Amniotic stem cell (primary cell): ENCODE results near the gene SERINC5.
"Not testable (repeated sequence)": the region's sequence is repeated elsewhere in the genome, so short reads cannot be mapped to it uniquely, and the experiment has no call there.

Experiments used
- DNase-seq: peaks from one replicate; lab custom pipeline; 2025; lab: John Stamatoyannopoulos, UW

SERINC5 gene

DNA sequence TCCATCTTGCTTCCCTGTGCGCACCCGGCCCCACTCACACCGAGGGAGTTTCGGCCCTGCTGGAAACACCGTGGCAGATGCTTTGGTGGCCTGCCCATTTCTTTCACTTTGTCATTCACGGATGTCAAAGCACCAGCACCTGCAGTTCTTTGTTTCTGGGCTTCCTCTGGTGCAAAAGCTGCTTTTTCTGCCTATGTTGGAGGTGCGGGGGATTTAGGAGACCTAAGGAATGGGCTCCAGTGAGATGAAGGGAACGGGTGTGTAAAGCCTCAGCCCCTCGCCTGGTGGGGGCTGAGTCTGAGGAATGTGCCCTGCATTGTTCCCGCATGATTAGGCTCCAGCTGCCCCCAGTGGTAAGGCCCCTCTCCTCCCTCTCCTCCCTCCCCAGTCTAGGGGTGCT, 158.4 kb downstream of the SERINC5 start:
- no peak for DNase-seq

DNA sequence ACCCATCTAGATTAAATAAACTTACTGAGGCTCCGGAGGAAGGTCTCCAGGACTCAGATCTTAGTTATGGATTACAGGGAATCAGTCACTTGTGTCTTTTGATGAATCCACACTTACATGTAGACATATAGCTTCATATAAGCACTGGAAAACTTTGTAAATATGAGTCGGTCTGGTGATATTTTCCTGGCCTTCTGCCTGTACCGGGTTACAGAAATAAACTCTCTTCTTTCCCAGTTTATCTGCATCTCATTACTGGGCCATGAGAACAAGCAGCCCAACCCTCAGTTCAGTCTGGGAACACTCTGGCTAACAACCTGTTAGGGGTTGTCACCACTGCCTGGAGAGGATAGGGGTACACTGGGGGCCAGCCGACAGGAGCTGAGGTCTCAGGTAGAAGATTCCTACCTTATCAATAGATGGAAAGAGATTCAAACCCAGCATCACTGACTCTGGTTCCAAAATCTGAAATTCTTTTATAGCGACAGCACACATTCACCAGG, 161.6 kb downstream of the SERINC5 start:
- no peak for DNase-seq

DNA sequence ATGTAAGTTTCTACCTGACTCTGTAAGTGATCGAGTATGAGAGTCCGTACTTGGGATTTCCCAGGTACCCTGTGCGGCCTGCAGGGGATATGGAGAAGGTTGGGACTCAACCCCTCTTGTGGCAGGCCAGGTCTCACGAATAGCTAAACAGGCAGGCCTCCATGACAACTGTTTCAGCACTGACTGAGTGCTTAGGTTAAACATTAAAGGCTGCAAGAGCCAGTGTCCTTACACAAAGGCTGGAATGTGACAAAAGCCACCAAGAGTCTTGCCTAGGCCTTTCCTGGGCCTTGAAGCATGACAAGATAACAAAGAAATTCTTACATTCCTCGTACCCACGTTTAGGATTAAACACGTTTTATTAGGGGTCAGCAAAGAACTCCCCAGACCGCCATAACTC, 162.1 kb downstream of the SERINC5 start:
- no peak for DNase-seq

DNA sequence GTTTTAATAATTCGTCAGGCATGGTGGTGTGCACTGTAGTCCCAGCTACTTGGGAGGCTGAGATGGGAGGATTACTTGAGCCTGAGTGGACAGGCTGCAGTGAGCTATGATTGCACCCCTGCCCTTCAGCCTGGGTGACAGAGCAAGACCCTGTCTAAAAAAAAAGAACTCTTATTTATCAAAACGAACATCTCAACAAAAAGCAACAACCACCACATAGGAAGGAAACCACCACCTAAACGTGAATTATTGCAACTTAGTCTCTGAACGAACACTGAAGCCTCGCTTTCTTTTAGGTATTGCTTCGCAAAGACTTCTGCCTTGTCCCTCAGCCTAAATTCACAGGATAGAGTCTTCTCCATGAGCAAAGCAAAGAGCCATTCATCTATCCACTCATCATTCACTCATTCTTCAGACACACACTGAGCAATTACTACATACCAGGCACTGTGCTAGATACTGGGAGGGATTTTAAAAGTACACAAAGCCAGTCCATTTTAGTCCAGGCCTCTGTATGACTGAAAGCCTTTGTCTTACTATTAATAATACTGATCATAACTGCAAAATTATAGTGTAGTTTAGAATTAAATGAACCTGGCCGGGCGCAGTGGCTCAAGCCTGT, 163.3 kb downstream of the SERINC5 start:
- no peak for DNase-seq

DNA sequence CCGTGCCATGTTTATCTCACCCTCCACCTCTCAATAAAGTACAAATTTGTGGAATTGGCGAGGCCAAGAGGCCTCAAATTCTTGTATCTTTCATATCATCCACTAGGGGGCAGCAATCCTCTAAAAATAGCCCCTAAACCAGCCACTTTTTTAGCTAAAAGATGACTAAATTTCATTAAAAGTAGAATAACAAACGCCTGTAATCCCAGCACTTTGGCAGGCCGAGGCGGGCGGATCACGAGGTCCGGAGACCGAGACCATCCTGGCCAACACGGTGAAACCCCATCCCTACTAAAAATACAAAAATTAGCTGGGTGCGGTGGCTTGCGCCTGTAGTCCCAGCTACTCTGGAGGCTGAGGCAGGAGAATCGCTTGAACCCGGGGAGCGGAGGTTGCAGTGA, 164.1 kb downstream of the SERINC5 start:
- not testable (repeated sequence) for DNase-seq

DNA sequence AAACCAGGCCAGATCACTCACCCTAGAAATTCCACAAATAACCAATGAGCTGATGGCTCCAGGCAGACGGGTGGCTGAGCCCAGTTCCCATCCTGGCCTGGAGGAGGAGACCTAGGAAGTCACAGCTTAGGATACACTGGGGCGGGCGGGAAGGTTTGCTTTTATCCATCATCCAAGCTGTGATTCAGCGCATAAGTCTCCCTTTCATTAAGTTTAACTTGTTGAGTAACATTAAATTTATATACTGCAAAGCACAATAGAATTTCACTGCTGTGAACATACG, 165.0 kb downstream of the SERINC5 start:
- DNase-seq: no peak

DNA sequence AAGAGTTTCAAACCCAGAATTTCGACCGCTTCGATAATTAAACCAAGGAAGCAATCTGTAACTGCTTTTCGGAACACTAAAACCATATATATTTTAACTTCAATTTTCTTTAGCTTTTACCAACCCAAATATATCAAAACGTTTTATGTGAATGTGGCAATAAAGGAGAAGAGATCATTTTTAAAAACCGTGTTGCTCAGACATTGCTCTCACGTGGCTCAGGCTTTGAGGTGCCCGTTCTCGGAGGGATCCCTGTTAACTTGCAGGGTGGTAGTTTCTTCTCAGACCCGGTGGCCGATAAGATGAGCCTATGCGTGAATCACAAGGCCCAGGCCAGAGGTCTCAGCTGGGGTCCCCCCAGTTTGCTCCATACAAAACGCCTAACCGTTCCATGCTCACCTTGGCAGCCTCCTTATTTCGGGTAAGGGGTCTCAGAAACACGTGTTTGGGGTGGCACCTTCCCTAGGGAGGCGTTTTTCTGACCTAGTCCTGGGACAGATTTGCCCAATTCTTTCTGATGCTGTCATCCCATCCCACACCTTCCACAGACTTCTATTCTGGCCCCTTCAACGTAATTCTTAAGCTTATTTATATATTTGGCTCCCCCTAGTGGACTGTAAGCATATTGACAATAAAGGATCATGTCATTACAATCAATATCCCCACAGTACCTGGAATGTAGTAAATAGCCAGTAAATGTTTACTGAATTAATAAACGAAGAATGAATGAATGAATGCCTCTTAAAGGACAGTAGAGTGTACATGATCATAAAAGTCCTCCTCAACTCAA, 172.6 kb downstream of the SERINC5 start:
- DNase-seq: peak; percentile 85

DNA sequence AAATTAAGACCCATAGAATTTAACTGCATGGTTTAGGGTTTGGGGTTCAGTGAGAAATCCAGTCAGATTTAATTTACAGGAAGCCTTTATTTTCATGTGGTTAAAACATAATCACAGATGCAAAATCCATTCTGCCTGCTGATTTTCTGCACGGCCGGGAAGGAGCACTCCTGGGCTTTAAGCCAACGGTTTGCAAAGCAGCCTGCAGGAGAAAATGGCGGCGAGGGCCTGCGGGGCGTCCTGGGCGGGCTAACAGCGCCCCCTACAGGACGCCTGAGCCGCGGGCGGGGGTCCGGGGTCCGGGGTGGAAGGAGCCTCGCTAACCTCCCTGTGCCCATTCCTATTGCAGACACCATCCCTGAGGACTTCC, 173.1 kb downstream of the SERINC5 start:
- peak; percentile 83 for DNase-seq

DNA sequence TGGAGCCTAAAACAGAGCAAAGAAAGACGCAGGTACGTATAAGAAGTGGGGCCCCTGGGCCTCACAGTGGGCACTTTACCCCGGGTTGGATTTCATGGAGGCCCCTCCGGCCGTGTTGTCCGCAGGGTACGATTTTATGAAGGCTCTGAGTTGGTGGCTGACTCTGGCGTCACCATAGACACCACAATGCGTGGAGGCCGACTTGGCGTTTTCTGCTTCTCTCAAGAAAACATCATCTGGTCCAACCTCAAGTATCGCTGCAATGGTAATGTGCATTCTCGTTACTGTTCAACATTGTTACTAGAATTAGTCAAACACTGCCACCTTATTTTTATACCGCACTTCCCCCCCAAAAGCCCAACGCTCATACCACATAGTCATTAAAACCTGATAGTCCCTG, 173.6 kb downstream of the SERINC5 start:
- DNase-seq: no peak

DNA sequence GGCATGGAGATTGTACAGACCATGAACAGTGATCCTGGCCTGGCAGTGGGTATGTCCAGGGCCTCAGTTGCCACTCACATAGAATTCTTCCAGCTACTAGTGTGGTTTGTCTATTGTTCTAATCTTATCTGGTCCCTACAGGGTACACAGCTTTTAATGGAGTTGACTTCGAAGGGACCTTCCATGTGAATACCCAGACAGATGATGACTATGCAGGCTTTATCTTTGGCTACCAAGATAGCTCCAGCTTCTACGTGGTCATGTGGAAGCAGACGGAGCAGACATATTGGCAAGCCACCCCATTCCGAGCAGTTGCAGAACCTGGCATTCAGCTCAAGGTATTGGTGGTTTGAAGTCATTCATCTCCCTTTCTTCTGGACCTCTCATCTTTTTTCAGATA, 176.9 kb downstream of the SERINC5 start:
- DNase-seq: no peak

DNA sequence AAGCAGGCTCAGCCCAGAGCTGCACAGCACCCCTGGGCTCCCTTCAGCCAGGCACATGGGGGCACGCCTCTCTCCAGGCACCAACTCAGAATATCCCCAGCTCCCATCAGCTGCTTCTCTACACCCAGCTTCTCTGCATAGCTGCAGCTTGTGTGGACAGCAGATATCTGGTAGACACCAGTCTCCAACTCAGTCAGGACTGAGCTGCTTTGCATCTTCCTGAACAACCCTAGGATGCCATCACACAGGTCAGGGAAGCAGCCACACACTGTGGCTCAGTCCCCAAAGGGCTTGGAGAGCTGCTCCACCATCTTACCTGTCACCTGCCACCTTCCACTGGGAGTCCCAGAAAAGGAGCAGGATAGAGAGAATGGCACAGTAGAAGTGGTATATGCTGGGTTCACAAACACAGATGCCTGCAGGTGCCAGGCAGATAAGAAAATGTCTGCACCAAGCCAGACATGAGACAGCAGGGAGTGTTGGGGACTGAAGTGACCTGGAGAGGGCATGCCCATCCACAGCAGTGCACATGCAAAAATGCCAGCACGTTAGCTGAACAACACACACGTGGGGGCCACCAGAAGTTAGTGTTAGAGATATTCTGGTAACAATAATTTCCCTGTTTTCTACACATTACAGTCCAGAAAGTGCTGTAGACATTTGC, 178.7 kb downstream of the SERINC5 start:
- no peak for DNase-seq

DNA sequence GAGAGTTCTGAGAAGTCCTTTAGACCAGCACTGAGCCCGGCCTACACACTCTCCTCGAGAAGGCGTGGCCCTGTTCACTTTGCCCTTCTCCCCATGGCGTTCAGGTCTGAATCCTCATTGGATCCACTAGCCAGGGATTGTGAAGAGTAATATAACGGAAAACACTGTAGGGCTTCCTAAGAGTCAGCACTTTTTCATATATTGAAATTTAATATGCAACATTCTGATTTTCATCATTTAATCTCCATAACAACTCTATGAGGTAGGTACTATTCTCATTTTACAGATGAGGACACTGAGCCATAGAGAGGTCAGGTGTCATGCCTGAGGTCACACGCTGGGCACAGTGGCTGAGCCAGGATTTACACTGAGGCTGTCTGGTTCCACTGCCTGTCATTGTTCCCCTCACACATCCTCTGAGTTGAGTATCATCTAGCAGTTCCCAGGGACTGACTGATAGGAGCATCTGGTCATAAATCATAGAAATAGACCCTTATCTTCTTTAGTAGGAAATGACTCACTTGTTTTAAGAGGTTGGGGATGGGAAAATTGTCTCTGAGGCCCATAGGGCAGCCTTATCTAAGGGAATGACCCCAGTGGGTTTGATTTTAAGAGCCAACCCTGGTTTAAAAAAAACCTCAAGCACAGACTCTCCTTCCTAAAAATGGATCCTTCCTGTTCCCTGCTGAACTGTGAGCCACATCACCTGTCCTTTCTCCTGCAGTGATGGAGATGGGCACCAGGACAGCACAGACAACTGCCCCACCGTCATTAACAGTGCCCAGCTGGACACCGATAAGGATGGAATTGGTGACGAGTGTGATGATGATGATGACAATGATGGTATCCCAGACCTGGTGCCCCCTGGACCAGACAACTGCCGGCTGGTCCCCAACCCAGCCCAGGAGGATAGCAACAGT, 179.5 kb downstream of the SERINC5 start:
- DNase-seq: no peak

DNA sequence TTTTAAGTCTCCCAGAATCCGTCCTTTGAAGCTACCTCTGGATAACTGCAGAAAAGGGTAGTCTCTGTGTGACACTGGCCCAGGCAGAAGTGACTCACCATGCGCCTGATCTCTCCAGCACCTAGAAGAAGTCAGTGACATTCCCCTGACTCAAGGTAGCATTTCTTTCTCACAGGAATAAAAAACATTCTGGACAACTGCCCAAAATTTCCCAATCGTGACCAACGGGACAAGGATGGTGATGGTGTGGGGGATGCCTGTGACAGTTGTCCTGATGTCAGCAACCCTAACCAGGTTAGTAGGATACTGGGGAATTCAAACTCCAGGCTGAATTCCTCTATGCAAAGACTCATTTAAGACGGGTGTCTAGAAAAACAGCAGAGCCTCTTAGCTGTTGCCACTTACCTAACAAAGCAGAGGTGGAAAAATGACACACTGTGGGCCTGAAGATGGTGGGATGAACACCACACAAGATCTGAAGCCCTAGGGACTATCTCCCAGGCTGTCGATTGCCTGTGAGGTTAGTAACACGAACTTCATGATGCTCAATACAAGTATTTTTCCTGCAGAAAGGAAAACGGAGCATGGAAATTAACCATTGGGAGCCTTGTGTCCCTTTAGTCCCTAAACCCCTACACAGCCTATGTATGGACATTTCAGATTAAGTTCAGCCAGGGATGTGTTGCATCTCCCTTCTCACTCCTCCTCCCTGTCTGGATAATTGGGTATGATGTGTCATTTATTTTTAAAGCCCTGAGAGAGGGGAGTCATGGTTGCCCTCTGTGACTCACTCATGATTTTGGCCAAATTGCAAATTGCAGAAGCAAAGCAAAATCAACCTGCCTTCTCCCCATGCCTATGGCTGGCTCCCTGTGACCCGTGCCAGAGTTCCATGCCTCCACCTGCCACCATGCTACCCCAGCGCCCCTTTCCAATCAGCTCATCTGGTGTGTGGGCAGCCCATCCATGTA, 183.5 kb downstream of the SERINC5 start:
- DNase-seq: no peak

DNA sequence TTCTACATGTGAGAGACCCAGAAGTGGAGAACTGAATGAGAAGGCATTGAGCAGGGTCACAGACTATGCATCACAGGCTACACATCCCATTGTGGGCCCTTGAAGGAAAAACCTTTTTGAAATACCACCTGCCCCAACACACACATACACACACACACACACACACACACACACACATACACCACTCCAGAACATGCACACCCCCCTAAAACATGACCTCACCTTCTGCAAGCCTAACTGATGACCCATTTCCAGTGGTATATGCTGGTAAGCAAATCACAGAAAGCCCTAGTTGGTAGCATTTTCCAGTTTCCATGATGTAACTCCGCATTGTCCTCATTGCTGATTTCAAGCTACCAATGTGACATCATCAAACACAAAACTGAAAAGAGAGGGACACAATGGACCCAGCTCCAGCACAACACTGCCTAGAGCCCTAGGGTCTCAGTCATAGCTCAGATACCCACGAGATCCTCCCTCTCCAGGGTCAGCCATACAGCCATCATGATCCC, 184.3 kb downstream of the SERINC5 start:
- no peak for DNase-seq

DNA sequence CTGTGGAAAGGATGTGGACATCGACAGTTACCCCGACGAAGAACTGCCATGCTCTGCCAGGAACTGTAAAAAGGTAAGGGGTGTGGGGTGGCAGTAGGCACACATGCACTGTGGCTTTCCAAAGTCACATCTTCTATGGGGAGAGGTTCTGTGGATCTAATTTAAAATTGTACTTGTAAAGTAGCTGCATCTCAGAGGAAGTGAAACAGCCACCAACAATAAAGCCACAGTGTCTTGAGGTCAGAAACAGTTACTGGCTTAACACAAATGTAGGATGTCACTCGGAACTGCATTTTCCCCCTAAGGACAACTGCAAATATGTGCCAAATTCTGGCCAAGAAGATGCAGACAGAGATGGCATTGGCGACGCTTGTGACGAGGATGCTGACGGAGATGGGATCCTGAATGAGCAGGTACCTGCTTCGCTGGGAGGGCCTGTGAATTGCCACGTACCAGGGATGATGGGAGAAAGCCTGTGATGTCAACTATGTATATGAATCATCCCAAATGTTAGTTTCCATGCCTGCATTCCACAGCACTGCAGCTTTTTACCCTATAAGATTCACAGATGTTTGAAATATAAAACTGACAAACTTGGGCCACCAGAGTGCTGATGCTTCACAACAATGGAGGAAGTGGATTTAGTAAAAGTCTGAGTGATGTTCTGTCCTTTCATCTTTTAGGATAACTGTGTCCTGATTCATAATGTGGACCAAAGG, 185.4 kb downstream of the SERINC5 start:
- no peak for DNase-seq

DNA sequence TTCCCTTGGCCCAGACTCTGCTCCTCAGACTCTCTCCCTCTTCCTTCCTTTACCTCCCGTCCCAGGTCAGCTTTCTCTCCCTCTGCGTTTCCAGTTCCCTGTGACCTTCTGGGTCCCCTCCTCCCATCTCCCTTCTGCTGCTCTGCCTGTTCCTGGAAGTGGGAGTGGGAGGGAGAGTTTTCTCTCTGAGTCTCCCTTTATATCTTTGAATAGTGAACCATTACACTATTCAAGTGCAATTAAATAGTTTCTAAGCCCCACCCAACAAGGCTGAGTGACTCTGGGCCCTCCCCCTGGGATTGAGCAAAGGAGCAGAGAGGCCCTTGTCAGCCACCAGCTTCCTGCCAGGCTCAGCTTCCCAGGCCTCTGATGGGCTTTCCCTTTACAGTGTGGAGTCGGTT, 185.9 kb downstream of the SERINC5 start:
- DNase-seq: no peak

DNA sequence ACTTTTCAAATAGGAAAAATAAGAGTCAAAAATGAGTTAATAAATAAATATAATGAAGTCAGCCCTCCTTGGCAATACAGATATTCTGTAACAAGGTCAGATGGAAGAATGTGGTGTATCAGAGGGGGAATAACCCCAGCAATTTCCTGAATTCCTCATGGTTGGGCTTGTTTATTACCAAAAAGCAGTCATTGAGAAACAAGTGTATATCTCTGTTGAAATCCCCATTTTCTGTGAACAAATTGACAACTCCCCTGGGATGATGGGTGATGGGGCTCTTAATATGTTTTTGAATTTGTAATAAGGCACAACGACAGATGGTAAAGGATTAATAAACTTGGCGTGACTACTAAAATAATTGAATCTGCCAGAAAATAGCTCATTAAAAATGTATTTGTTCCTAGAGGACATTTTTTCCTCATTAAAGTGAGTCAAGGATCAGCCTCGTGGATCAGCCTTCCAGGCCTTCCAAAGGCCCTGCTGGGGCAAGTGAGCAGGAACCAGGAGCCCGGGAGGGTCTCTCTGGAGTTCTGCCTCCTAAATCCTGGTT, 186.5 kb downstream of the SERINC5 start:
- no peak for DNase-seq

DNA sequence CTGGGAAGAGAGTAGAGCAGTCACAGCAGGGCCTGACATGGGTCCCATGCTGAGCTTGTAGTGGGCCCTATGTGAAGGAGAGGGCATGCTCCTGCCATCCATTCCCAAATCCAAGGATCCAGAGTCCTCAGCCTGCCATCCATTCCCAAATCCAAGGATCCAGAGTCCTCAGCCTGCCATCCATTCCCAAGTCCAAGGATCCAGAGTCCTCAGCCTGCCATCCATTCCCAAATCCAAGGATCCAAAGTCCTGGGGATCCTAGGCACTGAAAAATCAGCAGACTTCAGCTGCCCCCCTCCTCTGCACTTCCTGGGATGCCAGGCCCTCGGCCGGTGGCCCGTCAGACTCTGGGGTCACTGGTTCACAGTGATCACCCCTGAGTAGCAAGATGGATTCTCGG, 187.1 kb downstream of the SERINC5 start:
- no peak for DNase-seq

DNA sequence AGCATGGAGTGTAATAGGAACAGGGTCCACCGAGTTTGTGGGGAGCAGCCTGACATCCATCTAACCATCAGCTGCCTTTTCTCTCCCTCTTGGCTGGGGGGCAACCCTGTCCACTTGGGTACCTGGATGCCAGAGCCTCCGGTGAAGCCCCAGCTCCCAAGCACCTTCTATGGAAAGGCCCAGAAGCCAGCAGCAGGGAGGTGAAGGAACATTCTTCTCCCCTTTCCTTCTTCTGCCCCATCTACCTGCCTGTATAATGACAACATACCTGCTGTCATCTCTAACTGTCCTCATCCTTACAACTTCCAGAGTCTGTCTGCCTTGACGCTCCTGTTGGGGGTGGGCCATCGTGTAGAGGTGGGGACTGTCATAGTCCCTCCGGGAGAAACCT, 187.6 kb downstream of the SERINC5 start:
- no peak for DNase-seq
